Measurements from ENCODE around the gene HBG1.

DNA sequence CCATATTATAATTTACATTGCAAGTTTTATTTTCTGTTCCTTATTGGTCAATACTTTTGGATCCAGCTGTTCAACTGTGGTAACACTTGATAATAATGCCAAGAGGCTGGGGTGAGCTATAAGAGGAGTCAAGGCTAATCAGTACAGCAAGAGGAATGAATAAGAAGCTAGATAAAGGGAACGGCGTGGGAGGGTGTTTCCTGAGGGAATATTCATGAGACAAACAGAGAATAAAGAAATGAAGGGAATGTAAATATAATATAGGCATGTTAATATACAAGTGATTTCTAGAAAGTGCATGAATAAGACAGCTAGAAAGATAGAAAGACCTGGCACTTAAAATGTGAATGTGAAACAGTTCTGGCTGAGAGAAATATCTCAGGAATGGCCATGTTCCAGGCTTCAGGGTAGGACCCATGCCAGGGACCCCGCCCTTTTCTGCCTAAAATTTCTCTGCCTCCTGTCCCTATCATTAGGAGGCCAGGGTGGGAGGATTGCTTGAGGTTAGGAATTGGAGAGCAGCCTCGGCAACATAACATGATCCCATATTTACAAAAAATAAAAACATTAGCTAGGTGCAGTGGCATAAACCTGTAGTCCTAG is 48.2 kb upstream of the HBG1 start:
- no peak for TF ChIP-seq CTCF (IDR thresholded peaks at IDR 0.05)
- TF ChIP-seq POLR2A (IDR thresholded peaks at IDR 0.05) = no peak

All from heart left ventricle (tissue), 13 donors.